Loucy (cell line): Measurements from ENCODE around the gene MMP17.

Experiments
- CTCF ChIP-seq: fragments of 200-600 bp; sonication (generic); conservative IDR thresholded peaks from 2 replicates; pipeline ENCODE4 v1.5.1; 2014; ENCODE audit warnings: mild to moderate bottlenecking, antibody characterized with exemption, low read length
- EZH2phosphoT487 ChIP-seq: fragments of 200-600 bp; IDR thresholded peaks from 2 replicates; pipeline ENCODE4 v1.6.1; 2018; ENCODE audit warnings: antibody characterized with exemption, mild to moderate bottlenecking, moderate library complexity, borderline replicate concordance

DNA sequence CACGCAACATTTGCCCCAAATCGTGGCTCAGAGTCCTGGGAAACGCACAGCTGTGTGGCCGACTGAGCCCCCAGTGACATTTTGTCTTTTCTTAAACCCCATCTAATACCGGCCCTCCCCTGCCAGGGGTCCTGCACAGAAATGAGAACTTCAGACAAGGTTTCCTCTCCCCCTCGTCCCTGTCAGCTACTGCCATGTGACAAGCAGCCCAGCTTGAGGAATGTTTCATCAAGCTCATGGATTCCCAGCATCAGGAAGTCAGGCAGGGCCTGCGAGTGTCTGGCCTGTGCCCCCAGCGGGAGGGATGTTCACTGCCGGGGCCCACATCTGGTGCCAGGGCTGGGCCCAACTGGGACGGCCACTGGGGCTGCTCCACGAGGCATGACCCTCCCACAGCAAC lies 15.9 kb downstream of the MMP17 start:
- TF ChIP-seq CTCF (no peak), EZH2phosphoT487 (no peak)
